Vagina (tissue), 2 donors: ENCODE data around the gene DCDC2C.

ENCODE experiments used
- CTCF ChIP-seq, 3 experiments: fragments of 450-650 bp in 2 of 3; fragments of 200-600 bp in 1 of 3; sonication (generic) in 1 of 3; IDR thresholded peaks; one replicate each; pipeline ENCODE4 v1.5.1; 2017 to 2019; ENCODE audit warnings: antibody characterized with exemption in 3 of 3, mild to moderate bottlenecking in 2 of 3, moderate library complexity in 2 of 3
- POLR2A ChIP-seq, 2 donors: fragments of 450-650 bp; IDR thresholded peaks; one replicate each; pipeline ENCODE4 v1.6.1; 2017; ENCODE audit warnings: antibody characterized with exemption in 2 of 2, mild to moderate bottlenecking in 2 of 2, moderate library complexity in 2 of 2
- POLR2AphosphoS5 ChIP-seq, 2 donors: sonication (generic); formaldehyde crosslinking; IDR thresholded peaks; one replicate each; pipeline ENCODE4 v1.9.0; 2017; ENCODE audit warnings: antibody characterized with exemption in 2 of 2, mild to moderate bottlenecking in 2 of 2, low read depth in 1 of 2; ENCODE audit not compliant: insufficient read depth in 1 of 2

GRCh38 chr2:3666613-3666975 is 36.8 kb upstream of the DCDC2C start:
- TF ChIP-seq POLR2A (IDR thresholded peaks at IDR 0.05), result no peak
- no peak for TF ChIP-seq CTCF (IDR thresholded peaks at IDR 0.05)
- no peak for TF ChIP-seq POLR2AphosphoS5 (IDR thresholded peaks at IDR 0.05; ENCODE audit: insufficient read depth in 1 of 2, low read depth in 1 of 2)
